ENCODE measurements around the gene SLC10A7. TPM values are rescaled to one million over a fixed set of nuclear protein-coding genes. Genes with fewer than 3 reads are reported as not detected.

SLC10A7 gene
- total and polyA plus RNA-seq, 2 of the 4 experiments (the other 2 are of a cell fraction), result 5.2 to 8.4 TPM

- H3K36me3 ChIP-seq (ENCODE audit: control insufficient read depth, insufficient read depth, low read length), result 0 out of 2 replicates have a peak, but pooled peaks cover 1% of the 10 kb centered on the region
- ChIA-PET POLR2A (ENCODE audit: unreplicated experiment) (no interaction called here), CTCF (no interaction called here)
- no peak overlapping the region for H3K4ac ChIP-seq (ENCODE audit: low read depth, low read length)
- intact Hi-C loops (cut with micrococcal nuclease) (loop anchor here (2.0 kb wide), 1 partner anchor 20 kb away; no protein-coding TSS in a partner anchor), dilution Hi-C loops (cut with HindIII; ENCODE audit: low sequenced_read_pairs, unreplicated experiment) (no loop called here), in situ Hi-C loops (cut with MboI; ENCODE audit: low sequenced_read_pairs) (no loop called here)
- no peak overlapping the region for H4K5ac ChIP-seq (ENCODE audit: low read depth, low read length)
- H2AFZ ChIP-seq (replicated peaks; ENCODE audit: low read length, poor library complexity), result no peak overlapping the region
- H3K27me3 ChIP-seq (ENCODE audit: control insufficient read depth, insufficient read depth, low read length), result no peaks in the 10 kb centered on the region
- H4K8ac ChIP-seq (ENCODE audit: low read depth in 2 of 2, low read length in 2 of 2), result no peak overlapping the region
- H3K23ac ChIP-seq (ENCODE audit: low read depth, low read length), result no peak overlapping the region
- H2BK15ac ChIP-seq (ENCODE audit: low read depth, low read length), result no peak overlapping the region
- H2BK20ac ChIP-seq (ENCODE audit: low read depth, low read length), result no peak overlapping the region
- no peak overlapping the region for H3K18ac ChIP-seq (ENCODE audit: low read depth, low read length)
- no peak overlapping the region for H2AK5ac ChIP-seq (ENCODE audit: low read depth, low read length)
- no TSS peak for BruUV-seq (replicated peaks)
- no peak for TF ChIP-seq CEBPB (IDR thresholded peaks at IDR 0.05; ENCODE audit: low read depth, low read length)
- no peak for TF ChIP-seq ELK1 (IDR thresholded peaks at IDR 0.05; ENCODE audit: borderline replicate concordance, low read depth, low read length)
- no peak for TF ChIP-seq POLR2A (IDR thresholded peaks at IDR 0.05; ENCODE audit: low read depth, low read length)
- TF ChIP-seq MAZ (IDR thresholded peaks at IDR 0.05; ENCODE audit: borderline replicate concordance, low read depth, low read length), result no peak
- no peak for TF ChIP-seq RFX5 (IDR thresholded peaks at IDR 0.05; ENCODE audit: low read depth, low read length)
- no peak for TF ChIP-seq SMC3 (IDR thresholded peaks at IDR 0.05; ENCODE audit: low read depth, low read length)
- TF ChIP-seq FOS (IDR thresholded peaks at IDR 0.05; ENCODE audit: low read depth, low read length), result no peak
- TF ChIP-seq RCOR1 (IDR thresholded peaks at IDR 0.05; ENCODE audit: insufficient replicate concordance, low read length), result no peak
- no peak for TF ChIP-seq NFE2L2 (IDR thresholded peaks at IDR 0.05; ENCODE audit: low read depth, low read length)
- TF ChIP-seq CTCF (conservative IDR thresholded peaks at IDR 0.05; ENCODE audit: low read depth, low read length), result no peak
- no peak for TF ChIP-seq BHLHE40 (IDR thresholded peaks at IDR 0.05; ENCODE audit: low read depth, low read length)
- no peak for TF ChIP-seq MAFK (IDR thresholded peaks at IDR 0.05; ENCODE audit: low read depth, low read length)
- TF ChIP-seq CHD1 (IDR thresholded peaks at IDR 0.05; ENCODE audit: low read depth, low read length), result no peak
- TF ChIP-seq MXI1 (IDR thresholded peaks at IDR 0.05; ENCODE audit: borderline replicate concordance, low read depth, low read length), result no peak
- TF ChIP-seq RAD21 (IDR thresholded peaks at IDR 0.05; ENCODE audit: low read length), result no peak
- no peak for TF ChIP-seq USF2 (IDR thresholded peaks at IDR 0.05; ENCODE audit: low read depth, low read length)
- H3K56ac ChIP-seq (ENCODE audit: extremely low read depth, insufficient read depth, low read length), result no peak overlapping the region
- H2BK120ac ChIP-seq (ENCODE audit: low read depth, low read length), result no peak overlapping the region
- peak; percentile 9 for DNase-seq
- ATAC-seq (ENCODE audit: low read depth), result no peak
- H3K27ac ChIP-seq (ENCODE audit: insufficient read depth, low read length), result no peak overlapping the region
- WGBS, 2 experiments (ENCODE audit: extremely low coverage in 2 of 2, insufficient read length in 1 of 2), result no CpG with 5 or more reads among the region's 1 CpG
- H3K4me1 ChIP-seq (ENCODE audit: control insufficient read depth, insufficient read depth, low read length), result no peaks in the 10 kb centered on the region; the same call in 1 of the 2 replicates
- H3K9me1 ChIP-seq (ENCODE audit: insufficient read depth, low read length), result peaks cover 4% of the 10 kb centered on the region
- H2BK5ac ChIP-seq (ENCODE audit: low read depth, low read length, poor library complexity, severe bottlenecking), result no peak overlapping the region
- H3K9me3 ChIP-seq (ENCODE audit: control insufficient read depth, insufficient read depth, low read length), result no peaks in the 10 kb centered on the region
- H3K14ac ChIP-seq (replicated peaks; ENCODE audit: low read depth, low read length), result no peak overlapping the region
- H3K4me2 ChIP-seq (ENCODE audit: low read depth, low read length), result no peak overlapping the region
- no peak overlapping the region for H3K4me3 ChIP-seq (ENCODE audit: insufficient read depth, low read depth, low read length)
- H3K79me1 ChIP-seq (ENCODE audit: low read depth in 1 of 2, low read length in 2 of 2), result no peaks in the 10 kb centered on the region
- H4K91ac ChIP-seq (ENCODE audit: insufficient read depth, low read depth, low read length), result no peak overlapping the region
- no peak overlapping the region for H2AK9ac ChIP-seq (replicated peaks; ENCODE audit: low read depth, low read length, poor library complexity)
- no peaks in the 10 kb centered on the region for H4K20me1 ChIP-seq (ENCODE audit: insufficient read depth, low read length)
- no peak overlapping the region for H3K9ac ChIP-seq (ENCODE audit: low read depth, low read length)
Measured at GRCh38 chr4:146469022-146469421, 52.7 kb downstream of the SLC10A7 start.
